GM12878 (cell line): ENCODE results near the gene CCDC32. TPM values are rescaled to one million over a fixed set of nuclear protein-coding genes. Genes with fewer than 3 reads are reported as not detected.

Source experiments
- ATF2 ChIP-seq: IDR thresholded peaks from 2 replicates; pipeline ENCODE4 v1.6.1; 2012; ENCODE audit warnings: low read length, inconsistent platforms
- CBX3 ChIP-seq: fragments of 200-600 bp; sonication (generic); IDR thresholded peaks from 2 replicates; pipeline ENCODE4 v1.6.1; 2016; ENCODE audit warnings: low read depth, borderline replicate concordance
- CEBPZ ChIP-seq: fragments of 150-350 bp; IDR thresholded peaks from 2 replicates; pipeline ENCODE4 v1.6.1; 2016; ENCODE audit warnings: low read depth, low read length
- FOXM1 ChIP-seq: IDR thresholded peaks from 2 replicates; pipeline ENCODE4 v1.6.1; 2012; ENCODE audit warnings: low read depth, mild to moderate bottlenecking, inconsistent platforms, low read length, moderate library complexity
- MLLT1 ChIP-seq: fragments of 450-650 bp; IDR thresholded peaks from 2 replicates; pipeline ENCODE4 v1.6.1; 2016; ENCODE audit warnings: mild to moderate bottlenecking
- MTA2 ChIP-seq: fragments of 450-650 bp; IDR thresholded peaks from 2 replicates; pipeline ENCODE4 v1.6.1; 2016; ENCODE audit warnings: low read depth, mild to moderate bottlenecking, moderate library complexity
- MTA3 ChIP-seq: IDR thresholded peaks from 2 replicates; pipeline ENCODE4 v1.6.1; 2012; ENCODE audit warnings: low read length, inconsistent platforms, borderline replicate concordance
- NR2C1 ChIP-seq: fragments of 450-650 bp; IDR thresholded peaks from 2 replicates; pipeline ENCODE4 v1.6.1; 2017; ENCODE audit warnings: antibody characterized with exemption, mild to moderate bottlenecking, moderate library complexity
- PAX8 ChIP-seq: fragments of 450-650 bp; IDR thresholded peaks from 2 replicates; pipeline ENCODE4 v1.6.1; 2017; ENCODE audit warnings: mild to moderate bottlenecking, moderate library complexity
- SIX5 ChIP-seq: IDR thresholded peaks from 2 replicates; pipeline ENCODE4 v1.6.1; 2011; ENCODE audit warnings: mild to moderate bottlenecking, low read depth, low read length, moderate library complexity; ENCODE audit not compliant: severe bottlenecking
- SMC3 ChIP-seq: IDR thresholded peaks from 2 replicates; pipeline ENCODE4 v1.6.1; 2011; ENCODE audit warnings: low read length, improper control_type of control experiment, borderline replicate concordance
- SREBF1 ChIP-seq: IDR thresholded peaks from 2 replicates; pipeline ENCODE4 v1.6.1; 2012; ENCODE audit warnings: mild to moderate bottlenecking, low read length
- TCF12 ChIP-seq: IDR thresholded peaks from 2 replicates; pipeline ENCODE4 v1.6.1; 2011; ENCODE audit warnings: low read depth, mild to moderate bottlenecking, low read length
- ZBTB11 ChIP-seq: fragments of 450-650 bp; formaldehyde crosslinking; IDR thresholded peaks from 2 replicates; pipeline ENCODE4 v1.5.0; 2022; ENCODE audit warnings: mild to moderate bottlenecking, missing genetic modification characterization
- ZBTB33 ChIP-seq: fragments of 450-650 bp; IDR thresholded peaks from 2 replicates; pipeline ENCODE4 v1.6.1; 2017; ENCODE audit warnings: mild to moderate bottlenecking
- polyA plus RNA-seq, 11 experiments: library from polyadenylated mRNA; depleted of rRNA in 4 of 11; unstranded in 6 of 11; stranded (reverse) in 5 of 11; fragments of >200 nt; fragmentation: Nextera tagmentation in 4 of 11; fragmentation: Illumina TruSeq in 1 of 11; extraction: Ambion mirVana in 4 of 11; extraction: Trizol in 1 of 11; gene quantifications; 1 replicate in 1 of 11; 2 replicates in 10 of 11; pipeline versions ENCODE4 v1.2.1 to v1.2.3, GENCODE V29; 2011 to 2016; ENCODE audit warnings: inconsistent platforms in 2 of 11, missing spikeins in 2 of 11, low read depth in 1 of 11
- total RNA-seq, 4 experiments: library from RNA; depleted of rRNA in 3 of 4; stranded (reverse); fragments of >200 nt in 3 of 4; fragmentation: Illumina TruSeq in 1 of 4; extraction: Trizol in 1 of 4; gene quantifications; 2 replicates each; pipeline versions ENCODE4 v1.2.1 to v1.2.3, GENCODE V29; 2013 to 2021
- TF ChIP-seq, protein P1 (sequence below): fragments of 450-650 bp; IDR thresholded peaks from 2 replicates; pipeline ENCODE4 v1.6.1; 2016; ENCODE audit warnings: mild to moderate bottlenecking

The CCDC32 gene
- total and polyA plus RNA-seq, 10 of the 15 experiments (the other 5 are each of a cell fraction or from before 2014, with no cell fraction given), result 30.2 to 74.3 (median 46.5) TPM

DNA sequence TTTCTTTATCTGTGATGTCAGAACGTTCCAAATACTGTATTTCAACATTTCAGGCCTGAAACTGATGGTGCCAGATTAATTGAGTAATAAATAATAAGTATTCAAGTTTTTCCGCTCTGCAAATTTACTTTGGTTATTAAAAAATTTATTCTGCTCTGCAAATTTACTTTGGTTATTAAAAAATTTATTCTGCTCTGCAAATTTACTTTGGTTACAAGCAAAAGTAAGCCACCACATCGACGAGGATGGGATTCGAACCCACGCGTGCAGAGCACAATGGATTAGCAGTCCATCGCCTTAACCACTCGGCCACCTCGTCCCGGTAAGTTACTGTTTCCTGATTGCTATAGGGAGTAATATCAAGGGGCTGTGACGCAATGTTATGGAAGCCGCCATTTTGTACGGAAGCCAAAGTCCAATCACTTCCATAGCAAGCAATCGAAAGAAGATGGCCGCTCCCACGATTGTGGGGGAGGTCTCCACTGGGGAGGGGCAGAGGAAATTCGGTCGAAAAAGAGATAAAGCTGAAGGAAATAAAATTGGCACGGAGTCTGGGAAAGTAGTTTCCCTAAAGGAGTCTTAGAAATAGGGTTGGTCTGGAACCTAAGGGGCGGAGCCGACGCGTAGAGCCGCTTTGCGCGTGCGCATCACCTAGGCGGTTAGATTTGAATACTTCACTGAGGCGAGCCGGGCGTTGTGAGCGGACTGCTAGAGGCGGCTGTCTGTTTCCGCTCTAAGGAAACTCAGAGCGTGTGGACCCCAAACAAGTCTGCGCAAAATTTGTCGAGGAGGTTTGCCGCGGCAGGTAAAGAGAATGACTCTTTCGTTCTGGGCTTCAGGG is 29.0 kb upstream of the CCDC32 start, which contains the start of gene KNL1 (continued):
- TF ChIP-seq CEBPZ, result no peak
- TF ChIP-seq TCF12, result no peak
- TF ChIP-seq ATF2, result peak; percentile 89
- TF ChIP-seq MTA3, result peak; percentile 57; the same call in 1 of the 2 replicates
- TF ChIP-seq SIX5, result peak; percentile 50
- no peak for TF ChIP-seq MTA2
- 0 out of 2 replicates have a peak, but pooled peaks have one; percentile 22 for TF ChIP-seq FOXM1
- TF ChIP-seq PAX8, result no peak
- peak; percentile 86 for TF ChIP-seq NR2C1
- no peak for TF ChIP-seq CBX3
- no peak for TF ChIP-seq ZBTB11 (CRISPR knock-in tag)
- peak; percentile 67; the same call in 1 of the 2 replicates for TF ChIP-seq MLLT1
- no peak for TF ChIP-seq SMC3
- TF ChIP-seq ZBTB33, result no peak
- TF ChIP-seq SREBF1, result no peak; the same call in 1 of the 2 replicates
- TF ChIP-seq, protein P1, sequence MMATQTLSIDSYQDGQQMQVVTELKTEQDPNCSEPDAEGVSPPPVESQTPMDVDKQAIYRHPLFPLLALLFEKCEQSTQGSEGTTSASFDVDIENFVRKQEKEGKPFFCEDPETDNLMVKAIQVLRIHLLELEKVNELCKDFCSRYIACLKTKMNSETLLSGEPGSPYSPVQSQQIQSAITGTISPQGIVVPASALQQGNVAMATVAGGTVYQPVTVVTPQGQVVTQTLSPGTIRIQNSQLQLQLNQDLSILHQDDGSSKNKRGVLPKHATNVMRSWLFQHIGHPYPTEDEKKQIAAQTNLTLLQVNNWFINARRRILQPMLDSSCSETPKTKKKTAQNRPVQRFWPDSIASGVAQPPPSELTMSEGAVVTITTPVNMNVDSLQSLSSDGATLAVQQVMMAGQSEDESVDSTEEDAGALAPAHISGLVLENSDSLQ, result peak; percentile 56
